ENCODE results near the gene FAM72D. TPM values are rescaled to one million over a fixed set of nuclear protein-coding genes. Genes with fewer than 3 reads are reported as not detected.
"Not testable (repeated sequence)": the region's sequence is repeated elsewhere in the genome, so short reads cannot be mapped to it uniquely, and the experiment has no call there.

FAM72D gene
- total RNA-seq, 2 experiments from 2014 or later = 14.4 to 44.5 TPM

DNA sequence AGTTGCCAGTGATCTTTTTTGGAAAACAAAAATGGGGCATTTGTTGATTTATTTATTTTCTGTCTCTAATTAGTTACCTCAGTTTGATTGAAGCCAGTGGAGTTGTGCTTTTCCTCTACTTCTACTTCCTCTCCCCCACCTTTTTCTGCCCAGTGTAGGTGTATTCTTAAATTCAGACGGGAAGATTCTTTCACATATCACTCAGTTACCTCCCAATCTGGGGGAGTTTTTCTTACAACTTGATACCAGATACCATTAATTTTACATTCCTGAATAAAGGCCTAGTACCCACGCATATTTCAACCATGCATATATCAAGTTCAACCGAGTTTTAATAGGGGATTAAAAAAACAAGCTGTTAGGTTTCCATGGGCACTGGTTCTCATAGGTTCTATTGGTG is 15.9 kb downstream of the FAM72D start:
- POLR2A ChIA-PET; H3K4me1 ChIP-seq (ENCODE audit: insufficient read depth, low read length, poor library complexity, severe bottlenecking); CTCF ChIA-PET (ENCODE audit: unreplicated experiment); DNase-seq (ENCODE audit: low spot score); intact Hi-C loops (cut with micrococcal nuclease; ENCODE audit: unreplicated experiment); H3K4me3 ChIP-seq (ENCODE audit: low read depth, low read length, poor library complexity, severe bottlenecking); H4K20me1 ChIP-seq (ENCODE audit: insufficient read depth, low read length); H2AFZ ChIP-seq (ENCODE audit: low read length); H3K9me3 ChIP-seq (ENCODE audit: low read length); H3K27ac ChIP-seq (ENCODE audit: low read depth, low read length, poor library complexity, severe bottlenecking); H3K79me2 ChIP-seq (ENCODE audit: insufficient read depth, low read depth, low read length); H3K9me2 ChIP-seq (ENCODE audit: insufficient read depth, low read length); H3K36me3 ChIP-seq (ENCODE audit: insufficient read depth, low read length); H3K4me2 ChIP-seq (ENCODE audit: low read length): not testable (repeated sequence)
- BruUV-seq (replicated peaks) = TSS peak; percentile 55

DNA sequence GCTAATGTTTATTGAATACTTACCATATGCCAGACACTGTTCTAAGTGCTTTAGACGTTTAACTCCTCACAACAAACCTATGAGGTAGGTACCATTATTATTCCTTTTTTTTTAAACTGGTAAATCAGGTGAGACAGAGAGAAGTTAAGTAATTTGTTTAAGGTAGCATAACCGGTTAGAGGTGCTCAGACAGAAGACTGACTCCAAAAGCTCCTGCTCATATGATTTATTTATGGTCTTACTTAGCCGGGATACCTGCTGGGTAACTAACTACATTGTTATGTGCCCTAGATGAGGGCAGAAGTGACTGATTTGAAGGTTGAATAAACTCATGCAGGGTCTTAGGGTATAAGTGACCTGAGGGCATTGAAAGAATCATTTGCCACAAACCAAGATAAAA is 16.9 kb downstream of the FAM72D start:
- H3K4me3 ChIP-seq (ENCODE audit: low read depth, low read length, poor library complexity, severe bottlenecking); CTCF ChIA-PET (ENCODE audit: unreplicated experiment); H3K79me2 ChIP-seq (ENCODE audit: insufficient read depth, low read depth, low read length); intact Hi-C loops (cut with micrococcal nuclease; ENCODE audit: unreplicated experiment); BruUV-seq (replicated peaks); H3K36me3 ChIP-seq (ENCODE audit: insufficient read depth, low read length); H3K9me3 ChIP-seq (ENCODE audit: low read length); DNase-seq (ENCODE audit: low spot score); POLR2A ChIA-PET; H3K9me2 ChIP-seq (ENCODE audit: insufficient read depth, low read length); H2AFZ ChIP-seq (ENCODE audit: low read length); H3K4me2 ChIP-seq (ENCODE audit: low read length); H3K4me1 ChIP-seq (ENCODE audit: insufficient read depth, low read length, poor library complexity, severe bottlenecking); H3K27ac ChIP-seq (ENCODE audit: low read depth, low read length, poor library complexity, severe bottlenecking); H4K20me1 ChIP-seq (ENCODE audit: insufficient read depth, low read length): not testable (repeated sequence)

DNA sequence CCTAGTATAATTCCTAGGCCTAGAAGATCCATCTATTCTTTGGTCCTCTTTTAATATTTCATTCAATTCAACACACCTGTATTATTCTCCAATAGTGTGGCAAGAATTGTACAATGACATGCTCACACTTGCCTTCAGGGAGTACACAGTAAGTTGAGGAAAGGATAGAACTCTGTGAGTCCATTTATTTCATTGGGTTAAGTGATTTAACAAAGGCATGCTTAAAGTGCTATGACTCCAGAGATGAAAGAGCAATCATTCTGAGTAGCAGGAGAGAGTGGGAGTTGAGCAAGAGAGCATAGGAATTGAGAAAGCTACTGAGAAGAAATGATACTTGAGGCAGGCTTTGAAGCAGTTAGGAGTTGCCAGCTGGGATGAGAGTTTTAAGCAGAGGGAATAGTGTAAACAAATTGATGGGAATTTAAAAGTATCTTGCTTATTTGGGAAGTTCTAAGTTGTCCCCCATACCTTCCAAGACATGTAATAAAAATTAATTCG is 18.8 kb downstream of the FAM72D start:
- H2AFZ ChIP-seq (ENCODE audit: low read length); DNase-seq (ENCODE audit: low spot score); H3K9me2 ChIP-seq (ENCODE audit: insufficient read depth, low read length); H3K4me3 ChIP-seq (ENCODE audit: low read depth, low read length, poor library complexity, severe bottlenecking); H3K36me3 ChIP-seq (ENCODE audit: insufficient read depth, low read length); H3K4me1 ChIP-seq (ENCODE audit: insufficient read depth, low read length, poor library complexity, severe bottlenecking); H3K4me2 ChIP-seq (ENCODE audit: low read length); H4K20me1 ChIP-seq (ENCODE audit: insufficient read depth, low read length); H3K79me2 ChIP-seq (ENCODE audit: insufficient read depth, low read depth, low read length); POLR2A ChIA-PET; BruUV-seq (replicated peaks); intact Hi-C loops (cut with micrococcal nuclease; ENCODE audit: unreplicated experiment); CTCF ChIA-PET (ENCODE audit: unreplicated experiment); H3K9me3 ChIP-seq (ENCODE audit: low read length); H3K27ac ChIP-seq (ENCODE audit: low read depth, low read length, poor library complexity, severe bottlenecking): not testable (repeated sequence)

DNA sequence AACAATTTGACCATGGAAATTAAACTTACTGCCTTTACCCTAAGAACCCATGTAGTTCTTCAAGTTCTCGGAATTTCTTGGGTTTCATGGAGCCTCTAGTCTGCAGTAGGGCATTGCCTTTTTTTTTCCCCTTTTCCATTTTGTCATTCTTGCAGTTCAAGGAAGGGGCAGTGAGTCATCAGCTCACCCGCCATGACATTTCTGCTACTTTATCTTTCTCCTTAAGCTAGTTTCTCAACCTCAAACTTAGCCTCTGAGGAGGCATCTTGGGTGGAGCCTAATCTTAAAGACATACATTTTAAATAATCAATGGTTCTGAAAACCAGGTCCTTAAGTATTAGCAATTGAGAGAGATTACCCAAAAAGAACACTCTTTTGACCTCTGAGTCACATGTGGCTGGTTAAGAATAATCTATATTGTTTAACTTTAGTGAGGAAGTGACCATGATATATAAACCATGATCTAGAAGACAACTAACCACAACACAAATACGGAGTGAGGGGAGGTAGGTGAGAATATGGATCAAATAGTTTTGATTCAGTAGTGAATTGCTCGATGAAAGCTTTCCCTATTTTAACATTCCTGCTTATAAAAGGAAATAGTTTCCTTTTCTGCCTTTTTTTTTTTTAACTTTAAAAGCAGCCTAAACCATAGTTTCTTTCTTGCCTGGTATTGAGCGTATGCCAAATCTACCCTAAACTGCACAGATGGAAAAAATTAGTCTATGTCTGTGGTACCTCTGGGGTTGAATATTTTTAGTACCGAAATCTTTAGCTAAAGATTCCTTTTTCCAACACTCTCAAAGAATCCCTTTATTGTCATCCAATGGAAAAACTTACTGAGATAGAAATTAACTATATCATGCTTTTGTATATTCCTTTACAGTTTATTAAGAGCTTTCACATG is 20.1 kb downstream of the FAM72D start:
- H3K79me2 ChIP-seq (ENCODE audit: insufficient read depth, low read depth, low read length); H3K4me1 ChIP-seq (ENCODE audit: insufficient read depth, low read length, poor library complexity, severe bottlenecking); H4K20me1 ChIP-seq (ENCODE audit: insufficient read depth, low read length); H3K4me3 ChIP-seq (ENCODE audit: low read depth, low read length, poor library complexity, severe bottlenecking); DNase-seq (ENCODE audit: low spot score); H3K9me2 ChIP-seq (ENCODE audit: insufficient read depth, low read length); H3K4me2 ChIP-seq (ENCODE audit: low read length); H3K9me3 ChIP-seq (ENCODE audit: low read length); H2AFZ ChIP-seq (ENCODE audit: low read length); CTCF ChIA-PET (ENCODE audit: unreplicated experiment); POLR2A ChIA-PET; H3K27ac ChIP-seq (ENCODE audit: low read depth, low read length, poor library complexity, severe bottlenecking); BruUV-seq (replicated peaks); H3K36me3 ChIP-seq (ENCODE audit: insufficient read depth, low read length); intact Hi-C loops (cut with micrococcal nuclease; ENCODE audit: unreplicated experiment): not testable (repeated sequence)

DNA sequence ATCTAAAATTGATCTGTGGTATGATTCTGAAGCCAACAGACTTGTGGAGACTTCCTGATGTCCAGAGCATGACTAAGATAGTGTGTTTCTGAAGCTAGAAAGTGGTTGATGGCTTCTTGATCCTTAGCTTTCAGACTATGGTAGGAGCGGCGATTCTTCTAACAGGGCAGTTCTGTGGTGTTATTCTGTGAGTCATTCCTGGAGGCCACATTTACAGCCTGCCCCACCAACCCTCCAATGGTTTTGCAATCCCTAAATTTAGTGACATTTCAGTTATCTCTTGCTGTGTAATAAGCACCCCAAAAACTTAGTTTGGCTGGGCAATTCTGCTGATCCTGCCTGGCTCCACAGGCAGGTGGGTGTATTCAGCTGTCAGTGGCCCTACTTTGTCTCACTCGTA is 24.1 kb downstream of the FAM72D start:
- POLR2A ChIA-PET; H3K4me2 ChIP-seq (ENCODE audit: low read length); H3K4me1 ChIP-seq (ENCODE audit: insufficient read depth, low read length, poor library complexity, severe bottlenecking); intact Hi-C loops (cut with micrococcal nuclease; ENCODE audit: unreplicated experiment); BruUV-seq (replicated peaks); H3K27ac ChIP-seq (ENCODE audit: low read depth, low read length, poor library complexity, severe bottlenecking); DNase-seq (ENCODE audit: low spot score); H3K79me2 ChIP-seq (ENCODE audit: insufficient read depth, low read depth, low read length); H2AFZ ChIP-seq (ENCODE audit: low read length); H3K4me3 ChIP-seq (ENCODE audit: low read depth, low read length, poor library complexity, severe bottlenecking); H4K20me1 ChIP-seq (ENCODE audit: insufficient read depth, low read length); H3K9me2 ChIP-seq (ENCODE audit: insufficient read depth, low read length); CTCF ChIA-PET (ENCODE audit: unreplicated experiment); H3K9me3 ChIP-seq (ENCODE audit: low read length); H3K36me3 ChIP-seq (ENCODE audit: insufficient read depth, low read length): not testable (repeated sequence)

DNA sequence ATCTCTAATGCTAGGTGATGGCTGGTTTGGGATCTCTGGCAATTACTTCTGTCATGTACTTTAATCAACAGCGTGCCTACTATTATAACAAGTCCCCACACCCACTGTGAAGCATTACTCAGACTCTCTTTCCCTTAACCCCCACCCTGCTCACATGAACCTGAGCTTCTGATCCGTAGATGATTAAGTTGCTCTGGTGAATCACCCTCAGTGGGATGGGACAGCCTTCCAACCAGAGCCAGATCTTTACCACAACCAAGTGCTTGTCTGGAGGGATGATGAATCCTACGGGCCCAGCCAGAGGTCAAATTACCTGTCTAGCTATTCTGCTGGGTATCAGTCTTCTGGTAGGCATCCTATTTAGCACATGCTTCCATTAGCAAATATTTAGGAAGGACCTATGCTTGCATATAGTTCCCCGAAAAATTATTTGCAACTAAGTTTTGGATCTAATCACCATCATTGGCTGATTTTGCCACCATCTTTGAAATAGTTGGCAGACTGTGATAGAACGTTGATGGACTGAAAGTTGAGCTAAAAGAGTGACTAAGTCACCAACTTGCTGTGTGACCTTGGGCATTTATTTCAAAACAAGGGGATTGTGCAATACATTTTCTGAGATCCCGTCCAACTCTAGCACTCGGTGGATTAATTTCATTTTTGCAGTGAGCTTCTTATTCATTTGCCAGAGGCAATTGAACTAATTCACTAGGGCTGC is 26.7 kb downstream of the FAM72D start:
- H3K36me3 ChIP-seq (ENCODE audit: insufficient read depth, low read length); H3K9me2 ChIP-seq (ENCODE audit: insufficient read depth, low read length); BruUV-seq (replicated peaks); H3K9me3 ChIP-seq (ENCODE audit: low read length); POLR2A ChIA-PET; H3K4me1 ChIP-seq (ENCODE audit: insufficient read depth, low read length, poor library complexity, severe bottlenecking); intact Hi-C loops (cut with micrococcal nuclease; ENCODE audit: unreplicated experiment); H3K4me2 ChIP-seq (ENCODE audit: low read length); H2AFZ ChIP-seq (ENCODE audit: low read length); H3K27ac ChIP-seq (ENCODE audit: low read depth, low read length, poor library complexity, severe bottlenecking); H3K79me2 ChIP-seq (ENCODE audit: insufficient read depth, low read depth, low read length); H3K4me3 ChIP-seq (ENCODE audit: low read depth, low read length, poor library complexity, severe bottlenecking); DNase-seq (ENCODE audit: low spot score); CTCF ChIA-PET (ENCODE audit: unreplicated experiment); H4K20me1 ChIP-seq (ENCODE audit: insufficient read depth, low read length): not testable (repeated sequence)

Measured in OCI-LY7 (cell line).